Measurements from ENCODE around the gene NRXN3. TPM values are rescaled to one million over a fixed set of nuclear protein-coding genes. Genes with fewer than 3 reads are reported as not detected.
A peak's percentile ranks its signal among the peaks of the same experiment; 100 is the strongest.

The NRXN3 gene
- total and polyA plus RNA-seq, 4 donors, result 21.9 to 73.4 (median 65.7) TPM

GRCh38 chr14:79334272-79334671, 1164.1 kb downstream of the NRXN3 start:
- H3K9me3 ChIP-seq (ENCODE audit: control insufficient read depth, insufficient read depth, low read length), result no peaks in the 10 kb centered on the region
- H3K27me3 ChIP-seq (ENCODE audit: control insufficient read depth, insufficient read depth, low read length), result no peaks in the 10 kb centered on the region
- no peak overlapping the region for H3K4me3 ChIP-seq (ENCODE audit: low read depth, low read length)
- no CpG with 5 or more reads among the region's 2 CpGs for WGBS (ENCODE audit: insufficient coverage)
- H3K27ac ChIP-seq (ENCODE audit: low read depth, low read length), result no peak overlapping the region
- DNase-seq (ENCODE audit: low read depth in 4 of 6, low spot score in 6 of 6), result no peak
- H3K36me3 ChIP-seq (ENCODE audit: control insufficient read depth, insufficient read depth, low read length), result no peaks in the 10 kb centered on the region
- peaks cover 3% of the 10 kb centered on the region for H3K4me1 ChIP-seq (ENCODE audit: control insufficient read depth, insufficient read depth, low read length)

GRCh38 chr14:79337761-79338160, 1167.6 kb downstream of the NRXN3 start:
- no peak overlapping the region for H3K4me3 ChIP-seq (ENCODE audit: low read depth, low read length)
- no peaks in the 10 kb centered on the region for H3K36me3 ChIP-seq (ENCODE audit: control insufficient read depth, insufficient read depth, low read length)
- no peaks in the 10 kb centered on the region for H3K9me3 ChIP-seq (ENCODE audit: control insufficient read depth, insufficient read depth, low read length)
- no CpG with 5 or more reads among the region's 3 CpGs for WGBS (ENCODE audit: insufficient coverage)
- no peaks in the 10 kb centered on the region for H3K27me3 ChIP-seq (ENCODE audit: control insufficient read depth, insufficient read depth, low read length)
- DNase-seq (ENCODE audit: low read depth in 4 of 6, low spot score in 6 of 6), result no peak
- no peak overlapping the region for H3K27ac ChIP-seq (ENCODE audit: low read depth, low read length)
- no peaks in the 10 kb centered on the region for H3K4me1 ChIP-seq (ENCODE audit: control insufficient read depth, insufficient read depth, low read length)

DNA sequence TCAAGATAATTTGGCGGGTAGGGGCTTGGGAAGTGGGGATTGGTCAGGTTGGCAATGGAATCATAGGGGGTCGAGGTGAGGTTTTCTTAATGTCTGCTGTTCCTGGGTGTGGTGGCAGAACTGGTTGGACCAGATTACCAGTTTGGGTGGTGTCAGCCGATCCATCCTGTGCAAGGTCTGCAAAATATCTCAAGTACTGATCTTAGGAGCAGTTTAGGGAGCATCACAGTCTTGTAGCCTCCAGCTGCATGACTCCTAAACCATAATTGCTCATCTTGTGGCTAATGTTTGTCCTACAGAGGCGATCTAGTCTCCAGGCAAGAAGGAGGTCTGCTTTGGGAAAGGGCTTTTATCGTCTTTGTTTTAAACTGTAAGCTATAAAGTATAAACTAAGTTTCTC, 1172.8 kb downstream of the NRXN3 start:
- Histone ChIP-seq H3K4me1 (ENCODE audit: control insufficient read depth, insufficient read depth, low read length) (no peaks in the 10 kb centered on the region), H3K9me3 (ENCODE audit: control insufficient read depth, insufficient read depth, low read length) (no peaks in the 10 kb centered on the region), H3K27me3 (ENCODE audit: control insufficient read depth, insufficient read depth, low read length) (no peaks in the 10 kb centered on the region), H3K36me3 (ENCODE audit: control insufficient read depth, insufficient read depth, low read length) (no peaks in the 10 kb centered on the region), H3K27ac (ENCODE audit: low read depth, low read length) (no peak overlapping the region), H3K4me3 (ENCODE audit: low read depth, low read length) (no peak overlapping the region)
- DNase-seq (ENCODE audit: low read depth in 4 of 6, low spot score in 6 of 6), result no peak
- WGBS (ENCODE audit: insufficient coverage), result 74% methylated on average over 3 of the region's 5 CpGs

GRCh38 chr14:79351011-79351410, 1180.8 kb downstream of the NRXN3 start:
- no peaks in the 10 kb centered on the region for H3K36me3 ChIP-seq (ENCODE audit: control insufficient read depth, insufficient read depth, low read length)
- no peaks in the 10 kb centered on the region for H3K27me3 ChIP-seq (ENCODE audit: control insufficient read depth, insufficient read depth, low read length)
- no peak overlapping the region for H3K27ac ChIP-seq (ENCODE audit: low read depth, low read length)
- DNase-seq (ENCODE audit: low read depth in 4 of 6, low spot score in 6 of 6), result no peak
- H3K9me3 ChIP-seq (ENCODE audit: control insufficient read depth, insufficient read depth, low read length), result no peaks in the 10 kb centered on the region
- 100% methylated on average over 1 of the region's 3 CpGs for WGBS (ENCODE audit: insufficient coverage)
- no peaks in the 10 kb centered on the region for H3K4me1 ChIP-seq (ENCODE audit: control insufficient read depth, insufficient read depth, low read length)
- no peak overlapping the region for H3K4me3 ChIP-seq (ENCODE audit: low read depth, low read length)

- H3K27me3 ChIP-seq (ENCODE audit: control insufficient read depth, insufficient read depth, low read length), result no peaks in the 10 kb centered on the region
- H3K4me1 ChIP-seq (ENCODE audit: control insufficient read depth, insufficient read depth, low read length), result no peaks in the 10 kb centered on the region
- H3K27ac ChIP-seq (ENCODE audit: low read depth, low read length), result no peak overlapping the region
- WGBS (ENCODE audit: insufficient coverage), result 100% methylated on average over 2 of the region's 3 CpGs
- H3K4me3 ChIP-seq (ENCODE audit: low read depth, low read length), result no peak overlapping the region
- no peaks in the 10 kb centered on the region for H3K9me3 ChIP-seq (ENCODE audit: control insufficient read depth, insufficient read depth, low read length)
- DNase-seq (ENCODE audit: low read depth in 4 of 6, low spot score in 6 of 6), result no peak
- H3K36me3 ChIP-seq (ENCODE audit: control insufficient read depth, insufficient read depth, low read length), result no peaks in the 10 kb centered on the region
These were observed 1182.0 kb downstream of the NRXN3 start for GRCh38 chr14:79352076-79352630.

DNA sequence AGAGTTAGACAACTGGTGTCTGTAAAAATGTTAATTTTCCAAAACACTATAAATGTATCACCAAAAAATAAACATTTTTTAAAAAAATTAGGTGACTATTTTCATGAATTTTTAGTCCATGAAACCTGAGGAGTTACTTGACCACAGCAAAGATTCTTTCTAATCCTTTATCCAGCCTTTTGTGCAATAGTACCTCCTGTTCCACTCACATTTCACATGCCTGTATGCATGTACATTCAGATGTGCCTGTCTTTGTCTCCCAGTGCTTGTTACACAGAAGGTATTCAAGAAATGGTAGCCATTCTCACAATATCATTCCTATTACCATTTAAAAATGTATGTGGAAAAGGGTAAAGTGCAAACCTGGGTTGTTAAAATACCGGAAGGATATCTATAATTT, 1184.2 kb downstream of the NRXN3 start:
- H3K27ac ChIP-seq (ENCODE audit: low read depth, low read length), result no peak overlapping the region
- no peak for DNase-seq (ENCODE audit: low read depth in 4 of 6, low spot score in 6 of 6)
- H3K4me3 ChIP-seq (ENCODE audit: low read depth, low read length), result no peak overlapping the region
- WGBS (ENCODE audit: insufficient coverage), result no CpG with 5 or more reads among the region's 1 CpG
- H3K9me3 ChIP-seq (ENCODE audit: control insufficient read depth, insufficient read depth, low read length), result no peaks in the 10 kb centered on the region
- no peaks in the 10 kb centered on the region for H3K27me3 ChIP-seq (ENCODE audit: control insufficient read depth, insufficient read depth, low read length)
- no peaks in the 10 kb centered on the region for H3K4me1 ChIP-seq (ENCODE audit: control insufficient read depth, insufficient read depth, low read length)
- no peaks in the 10 kb centered on the region for H3K36me3 ChIP-seq (ENCODE audit: control insufficient read depth, insufficient read depth, low read length)

DNA sequence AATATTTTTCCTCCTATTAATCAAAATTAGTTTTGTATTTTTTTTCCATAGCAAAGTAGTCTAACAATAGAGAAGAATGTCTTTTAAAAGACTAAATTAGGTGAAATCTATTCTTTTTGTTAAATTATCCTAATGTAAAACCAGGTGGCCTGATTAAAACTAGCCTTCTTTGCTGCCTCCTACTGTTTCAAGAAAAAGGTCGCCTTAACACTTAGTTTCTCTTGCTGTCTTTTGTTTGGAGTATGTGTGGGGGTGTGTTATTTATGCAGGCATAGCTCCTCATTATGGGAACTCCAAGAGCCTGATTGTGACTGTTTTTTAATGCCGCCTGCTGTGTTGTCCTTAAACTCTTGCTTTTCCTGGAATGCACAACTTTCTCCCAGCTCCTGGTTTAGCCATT, 1185.9 kb downstream of the NRXN3 start:
- Histone ChIP-seq H3K36me3 (ENCODE audit: control insufficient read depth, insufficient read depth, low read length) (no peaks in the 10 kb centered on the region), H3K9me3 (ENCODE audit: control insufficient read depth, insufficient read depth, low read length) (no peaks in the 10 kb centered on the region), H3K27me3 (ENCODE audit: control insufficient read depth, insufficient read depth, low read length) (no peaks in the 10 kb centered on the region), H3K27ac (ENCODE audit: low read depth, low read length) (no peak overlapping the region), H3K4me3 (ENCODE audit: low read depth, low read length) (no peak overlapping the region), H3K4me1 (ENCODE audit: control insufficient read depth, insufficient read depth, low read length) (no peaks in the 10 kb centered on the region)
- WGBS (ENCODE audit: insufficient coverage), result 25% methylated on average over 1 of the region's 2 CpGs
- DNase-seq (ENCODE audit: low read depth in 4 of 6, low spot score in 6 of 6), result peak in 1 of 6 donors; percentile 45

DNA sequence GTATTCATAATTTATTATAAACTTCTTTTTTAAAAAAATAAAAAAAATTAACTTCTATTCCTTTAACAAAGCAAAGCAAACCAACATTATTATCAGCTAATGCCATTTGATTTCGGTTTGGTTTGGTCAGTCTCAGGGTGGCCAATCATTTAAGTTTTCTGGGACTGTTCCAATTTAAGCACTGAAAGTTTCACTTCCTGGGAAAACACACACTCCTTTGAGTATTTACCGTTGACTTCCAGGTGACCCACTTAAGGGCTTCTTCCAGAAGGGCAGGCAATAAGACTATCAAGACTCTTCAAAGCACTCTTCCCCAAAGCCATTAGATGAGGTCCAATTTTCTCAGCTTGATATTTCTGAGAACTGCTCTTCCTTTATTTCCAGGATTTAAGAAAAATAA, 1187.1 kb downstream of the NRXN3 start:
- DNase-seq (ENCODE audit: low read depth in 4 of 6, low spot score in 6 of 6), result no peak
- H3K27ac ChIP-seq (ENCODE audit: low read depth, low read length), result no peak overlapping the region
- no peaks in the 10 kb centered on the region for H3K27me3 ChIP-seq (ENCODE audit: control insufficient read depth, insufficient read depth, low read length)
- no peak overlapping the region for H3K4me3 ChIP-seq (ENCODE audit: low read depth, low read length)
- WGBS (ENCODE audit: insufficient coverage), result 60% methylated on average over 1 of the region's 2 CpGs
- no peaks in the 10 kb centered on the region for H3K4me1 ChIP-seq (ENCODE audit: control insufficient read depth, insufficient read depth, low read length)
- H3K9me3 ChIP-seq (ENCODE audit: control insufficient read depth, insufficient read depth, low read length), result no peaks in the 10 kb centered on the region
- no peaks in the 10 kb centered on the region for H3K36me3 ChIP-seq (ENCODE audit: control insufficient read depth, insufficient read depth, low read length)

DNA sequence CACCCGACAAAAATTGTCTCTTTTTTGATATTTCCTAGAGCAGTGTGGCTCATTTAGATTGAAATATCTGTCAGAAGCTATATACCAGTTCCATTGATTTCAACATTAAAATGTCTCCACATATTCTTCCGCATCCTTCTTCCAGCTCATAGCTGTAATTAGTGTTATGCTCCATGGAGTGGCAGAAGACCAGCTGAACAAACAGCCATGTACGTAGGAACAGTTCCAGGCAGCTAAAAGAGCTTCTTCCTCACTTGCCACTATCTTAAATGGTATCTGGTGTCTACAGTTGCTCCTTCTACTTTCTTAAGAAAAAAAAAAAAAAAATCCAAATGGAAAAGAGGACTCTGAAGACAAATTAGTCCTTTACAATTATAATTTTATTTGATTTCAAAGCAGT, 1193.1 kb downstream of the NRXN3 start:
- H3K27me3 ChIP-seq (ENCODE audit: control insufficient read depth, insufficient read depth, low read length), result no peaks in the 10 kb centered on the region
- no peaks in the 10 kb centered on the region for H3K36me3 ChIP-seq (ENCODE audit: control insufficient read depth, insufficient read depth, low read length)
- no peaks in the 10 kb centered on the region for H3K9me3 ChIP-seq (ENCODE audit: control insufficient read depth, insufficient read depth, low read length)
- no CpG with 5 or more reads among the region's 3 CpGs for WGBS (ENCODE audit: insufficient coverage)
- DNase-seq (ENCODE audit: low read depth in 4 of 6, low spot score in 6 of 6), result no peak
- no peak overlapping the region for H3K27ac ChIP-seq (ENCODE audit: low read depth, low read length)
- H3K4me3 ChIP-seq (ENCODE audit: low read depth, low read length), result no peak overlapping the region
- no peaks in the 10 kb centered on the region for H3K4me1 ChIP-seq (ENCODE audit: control insufficient read depth, insufficient read depth, low read length)

DNA sequence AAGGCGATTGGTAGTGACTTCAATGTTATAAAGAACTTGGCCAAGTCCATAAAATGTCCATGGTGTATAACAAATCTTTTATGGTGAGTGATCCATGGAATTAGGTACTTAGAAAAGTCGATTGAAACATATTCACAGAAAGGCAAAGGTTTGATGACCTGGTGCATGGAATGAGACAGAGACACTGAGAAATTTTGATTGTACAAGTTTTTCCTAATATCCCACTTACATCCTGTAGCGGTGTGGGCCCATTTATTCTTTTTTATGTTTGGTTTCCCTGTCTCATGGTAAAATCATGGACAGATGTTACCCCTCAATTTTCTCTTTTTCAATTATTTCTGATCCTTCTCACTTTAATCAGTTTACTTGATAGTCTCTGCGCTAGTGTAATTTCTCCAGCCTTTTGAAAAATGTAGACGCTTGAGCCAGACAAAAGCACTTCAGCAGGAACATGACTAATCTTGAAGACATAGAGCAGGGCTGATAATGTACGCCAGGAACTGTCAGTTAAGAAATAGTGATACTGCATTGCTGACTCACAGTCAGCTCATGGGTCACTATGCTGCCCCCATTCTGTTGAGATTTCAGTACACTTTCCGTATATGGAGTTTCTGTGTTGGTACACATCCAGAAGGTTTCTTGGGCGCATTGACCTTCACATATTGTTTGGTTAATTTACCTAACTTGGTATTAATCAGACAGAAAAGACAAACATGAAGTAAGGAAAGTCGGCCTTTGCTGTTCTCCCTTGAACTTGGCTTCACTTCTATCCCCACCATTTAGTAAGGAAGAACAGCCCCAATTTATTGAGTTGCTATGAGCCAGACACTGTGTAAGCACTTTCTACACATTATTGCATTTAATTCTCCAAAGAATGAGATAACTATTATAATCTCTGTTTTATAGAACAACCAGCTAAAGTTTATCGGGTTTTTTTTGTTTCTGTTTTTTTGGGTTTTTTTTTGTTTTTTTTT, 1199.5 kb downstream of the NRXN3 start:
- DNase-seq (ENCODE audit: low read depth in 4 of 6, low spot score in 6 of 6), result no peak
- H3K9me3 ChIP-seq (ENCODE audit: control insufficient read depth, insufficient read depth, low read length), result no peaks in the 10 kb centered on the region
- H3K27me3 ChIP-seq (ENCODE audit: control insufficient read depth, insufficient read depth, low read length), result no peaks in the 10 kb centered on the region
- H3K27ac ChIP-seq (ENCODE audit: low read depth, low read length), result no peak overlapping the region
- H3K36me3 ChIP-seq (ENCODE audit: control insufficient read depth, insufficient read depth, low read length), result no peaks in the 10 kb centered on the region
- WGBS (ENCODE audit: insufficient coverage), result 95% methylated on average over 2 of the region's 10 CpGs
- H3K4me3 ChIP-seq (ENCODE audit: low read depth, low read length), result no peak overlapping the region
- H3K4me1 ChIP-seq (ENCODE audit: control insufficient read depth, insufficient read depth, low read length), result no peaks in the 10 kb centered on the region
